Renal pelvis (tissue), 12 donors: ENCODE data around the gene MFSD1. TPM values are rescaled to one million over a fixed set of nuclear protein-coding genes. Genes with fewer than 3 reads are reported as not detected.

Experiments
- DNase-seq: peaks from one replicate; pipeline ENCODE4 v3.0.0-alpha.2; 2013
- long read RNA-seq, 16 experiments: transcript quantifications; one replicate each; lab custom pipeline, GENCODE V29; 2026
- polyA plus RNA-seq, 3 donors: library from polyadenylated mRNA; unstranded; fragments of 120-200 nt; gene quantifications; one replicate each; pipeline ENCODE4 v1.2.1, GENCODE V29; 2013; ENCODE audit not compliant: insufficient read length in 3 of 3

The MFSD1 gene, protein sequence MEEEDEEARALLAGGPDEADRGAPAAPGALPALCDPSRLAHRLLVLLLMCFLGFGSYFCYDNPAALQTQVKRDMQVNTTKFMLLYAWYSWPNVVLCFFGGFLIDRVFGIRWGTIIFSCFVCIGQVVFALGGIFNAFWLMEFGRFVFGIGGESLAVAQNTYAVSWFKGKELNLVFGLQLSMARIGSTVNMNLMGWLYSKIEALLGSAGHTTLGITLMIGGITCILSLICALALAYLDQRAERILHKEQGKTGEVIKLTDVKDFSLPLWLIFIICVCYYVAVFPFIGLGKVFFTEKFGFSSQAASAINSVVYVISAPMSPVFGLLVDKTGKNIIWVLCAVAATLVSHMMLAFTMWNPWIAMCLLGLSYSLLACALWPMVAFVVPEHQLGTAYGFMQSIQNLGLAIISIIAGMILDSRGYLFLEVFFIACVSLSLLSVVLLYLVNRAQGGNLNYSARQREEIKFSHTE
- 10 to 100 TPM; 46.9 to 48.1 (median 47.6) TPM for polyA plus RNA-seq
- long read RNA-seq, donor 1, transcript MFSD1-203 (16 exons, 2,423 nt) = major isoform, 14 of 20 reads
- long read RNA-seq, donor 1, partial matches to known transcripts = 0 of 20 reads
- long read RNA-seq, donor 1, other reads (novel, unspliced or antisense) = 0 of 20 reads
- long read RNA-seq, donor 2, transcript MFSD1-203 (16 exons, 2,423 nt) = major isoform, 18 of 34 reads
- long read RNA-seq, donor 2, partial matches to known transcripts = 10 of 34 reads
- long read RNA-seq, donor 2, other reads (novel, unspliced or antisense) = 0 of 34 reads
- long read RNA-seq, donor 3, transcript MFSD1-203 (16 exons, 2,423 nt) = major isoform, 12 of 15 reads
- long read RNA-seq, donor 3, partial matches to known transcripts = 0 of 15 reads
- long read RNA-seq, donor 3, other reads (novel, unspliced or antisense) = 0 of 15 reads
- long read RNA-seq, donor 4, transcript MFSD1-203 (16 exons, 2,423 nt) = major isoform, 12 of 42 reads
- long read RNA-seq, donor 4, partial matches to known transcripts = 26 of 42 reads
- long read RNA-seq, donor 4, other reads (novel, unspliced or antisense) = 0 of 42 reads
- long read RNA-seq, donor 5, transcript MFSD1-203 (16 exons, 2,423 nt) = major isoform, 10 of 29 reads
- long read RNA-seq, donor 5, partial matches to known transcripts = 9 of 29 reads
- long read RNA-seq, donor 5, other reads (novel, unspliced or antisense) = 8 of 29 reads
- long read RNA-seq, donor 6, transcript MFSD1-203 (16 exons, 2,423 nt) = major isoform, 12 of 20 reads
- long read RNA-seq, donor 6, partial matches to known transcripts = 0 of 20 reads
- long read RNA-seq, donor 6, other reads (novel, unspliced or antisense) = 0 of 20 reads
- long read RNA-seq, donor 7, transcript MFSD1-203 (16 exons, 2,423 nt) = major isoform, 8 of 49 reads
- long read RNA-seq, donor 7, partial matches to known transcripts = 37 of 49 reads
- long read RNA-seq, donor 7, other reads (novel, unspliced or antisense) = 0 of 49 reads
- long read RNA-seq, donor 8, transcript MFSD1-203 (16 exons, 2,423 nt) = major isoform, 8 of 34 reads
- long read RNA-seq, donor 8, partial matches to known transcripts = 17 of 34 reads
- long read RNA-seq, donor 8, other reads (novel, unspliced or antisense) = 6 of 34 reads
- long read RNA-seq, donor 9, transcript MFSD1-204 (5 exons, 2,042 nt) = minor isoform, 7 of 30 reads
- long read RNA-seq, donor 9, transcript MFSD1-203 (16 exons, 2,423 nt) = major isoform, 12 of 30 reads
- long read RNA-seq, donor 9, partial matches to known transcripts = 6 of 30 reads
- long read RNA-seq, donor 9, other reads (novel, unspliced or antisense) = 0 of 30 reads
- long read RNA-seq, donor 10, transcript MFSD1-203 (16 exons, 2,423 nt) = major isoform, 5 of 34 reads
- long read RNA-seq, donor 10, partial matches to known transcripts = 27 of 34 reads
- long read RNA-seq, donor 10, other reads (novel, unspliced or antisense) = 0 of 34 reads
- long read RNA-seq, donor 11, transcript MFSD1-203 (16 exons, 2,423 nt) = major isoform, 10 of 11 reads
- long read RNA-seq, donor 11, partial matches to known transcripts = 0 of 11 reads
- long read RNA-seq, donor 11, other reads (novel, unspliced or antisense) = 0 of 11 reads
- long read RNA-seq, donor 12, transcript MFSD1-203 (16 exons, 2,423 nt) = major isoform, 12 of 28 reads
- long read RNA-seq, donor 12, transcript MFSD1-204 (5 exons, 2,042 nt) = minor isoform, 5 of 28 reads
- long read RNA-seq, donor 12, partial matches to known transcripts = 7 of 28 reads
- long read RNA-seq, donor 12, other reads (novel, unspliced or antisense) = 0 of 28 reads
- long read RNA-seq, donor 13, transcript MFSD1-203 (16 exons, 2,423 nt) = major isoform, 5 of 11 reads
- long read RNA-seq, donor 13, partial matches to known transcripts = 0 of 11 reads
- long read RNA-seq, donor 13, other reads (novel, unspliced or antisense) = 0 of 11 reads
- long read RNA-seq, donor 14 = 0 reads
- long read RNA-seq, donor 15, transcript MFSD1-203 (16 exons, 2,423 nt) = major isoform, 15 of 25 reads
- long read RNA-seq, donor 15, partial matches to known transcripts = 5 of 25 reads
- long read RNA-seq, donor 15, other reads (novel, unspliced or antisense) = 0 of 25 reads
- long read RNA-seq, donor 16, transcript MFSD1-203 (16 exons, 2,423 nt) = major isoform, 14 of 14 reads
- long read RNA-seq, donor 16, partial matches to known transcripts = 0 of 14 reads
- long read RNA-seq, donor 16, other reads (novel, unspliced or antisense) = 0 of 14 reads

DNA sequence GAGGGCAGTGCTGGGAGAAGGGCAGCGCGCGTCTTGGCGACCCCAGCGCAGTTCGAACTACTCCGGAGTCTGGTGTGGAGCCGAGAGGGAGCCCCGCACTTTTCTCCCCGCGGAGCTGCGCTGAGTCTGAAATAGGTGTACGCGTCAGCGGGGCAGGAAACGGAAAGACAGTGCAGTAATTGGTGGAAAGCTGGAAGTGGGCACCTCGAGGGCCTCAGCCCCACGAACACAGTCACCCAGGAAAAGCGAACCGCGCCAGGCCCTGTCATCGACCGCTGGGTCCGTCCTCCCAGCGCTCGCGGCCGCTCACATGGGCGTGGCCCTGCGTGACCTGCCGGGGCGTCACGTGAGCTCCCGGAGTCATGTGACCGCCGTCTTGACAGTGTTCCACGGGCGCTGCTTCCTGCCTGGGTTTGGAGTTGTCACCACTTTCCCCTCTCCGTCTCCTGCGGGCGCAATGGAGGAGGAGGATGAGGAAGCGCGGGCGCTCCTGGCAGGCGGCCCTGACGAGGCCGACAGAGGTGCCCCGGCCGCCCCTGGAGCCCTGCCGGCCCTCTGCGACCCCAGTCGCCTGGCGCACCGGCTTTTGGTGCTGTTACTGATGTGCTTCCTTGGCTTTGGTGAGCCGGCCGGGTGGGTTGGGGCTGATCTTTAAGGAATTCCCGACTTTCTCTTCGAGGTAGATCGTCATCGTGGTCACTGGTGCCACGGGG, at the start of gene MFSD1:
Gene MFSD1 (plus strand): TSS at position 359 of the 713 bp plus-strand sequence. CDS start 99 bp downstream, at position 458.
- DNase-seq = peak; percentile 90

DNA sequence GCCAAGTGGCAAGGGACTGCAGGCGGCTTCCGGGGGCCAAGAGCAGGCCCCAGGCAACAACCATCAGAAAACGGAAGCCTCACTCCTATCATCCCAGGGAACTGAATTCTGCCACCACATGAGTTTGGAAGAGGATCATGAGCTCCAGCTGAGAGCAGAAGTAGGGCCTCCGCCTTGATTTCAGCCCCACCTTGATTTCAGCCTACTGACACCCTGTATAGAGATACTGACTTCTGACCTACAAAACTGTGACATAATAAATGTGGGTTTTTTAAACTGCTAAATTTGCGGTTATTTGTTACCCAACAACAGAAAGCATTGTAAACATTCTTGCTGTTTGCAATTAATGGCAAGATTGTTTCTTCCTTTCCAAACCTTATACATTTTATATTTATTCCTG, 48.0 kb upstream of the MFSD1 start:
- DNase-seq = no peak

DNA sequence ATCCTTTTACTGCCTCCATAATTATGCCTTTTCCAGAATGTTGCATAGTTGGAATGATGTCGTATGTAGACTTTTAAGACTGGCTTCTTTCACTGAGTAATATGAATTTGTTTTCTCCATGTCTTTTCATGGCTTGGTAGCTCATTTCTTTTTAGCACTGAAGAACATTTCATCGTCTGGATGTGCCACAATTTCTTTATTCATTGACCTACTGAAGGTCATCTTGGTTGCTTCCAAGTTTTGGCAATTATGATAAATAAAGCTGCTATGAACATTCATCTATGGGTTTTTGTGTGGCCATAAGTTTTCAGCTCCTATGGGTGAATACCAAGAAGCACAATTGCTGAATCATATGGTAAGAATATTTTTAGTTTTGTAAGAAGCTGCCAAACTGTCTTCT, 46.4 kb upstream of the MFSD1 start:
- no peak for DNase-seq

DNA sequence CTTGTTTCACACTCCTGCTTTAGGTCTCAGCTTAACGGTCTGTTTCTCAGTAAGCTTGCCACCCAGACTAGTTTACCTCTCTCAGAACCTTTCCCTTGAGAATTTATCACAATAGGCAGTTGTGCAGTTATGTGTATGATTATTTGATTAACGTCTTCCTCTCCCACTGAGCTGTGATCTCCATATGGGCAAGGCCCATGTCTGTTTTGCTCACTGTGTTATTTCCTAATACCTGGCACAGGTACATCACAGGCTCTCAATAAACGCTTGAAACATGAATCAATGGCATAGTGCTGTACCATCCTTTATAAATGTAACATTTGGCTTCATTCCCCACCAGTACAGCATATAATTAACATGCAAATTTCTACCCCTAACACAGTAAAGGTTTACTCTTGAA, 40.5 kb upstream of the MFSD1 start:
- DNase-seq = no peak

DNA sequence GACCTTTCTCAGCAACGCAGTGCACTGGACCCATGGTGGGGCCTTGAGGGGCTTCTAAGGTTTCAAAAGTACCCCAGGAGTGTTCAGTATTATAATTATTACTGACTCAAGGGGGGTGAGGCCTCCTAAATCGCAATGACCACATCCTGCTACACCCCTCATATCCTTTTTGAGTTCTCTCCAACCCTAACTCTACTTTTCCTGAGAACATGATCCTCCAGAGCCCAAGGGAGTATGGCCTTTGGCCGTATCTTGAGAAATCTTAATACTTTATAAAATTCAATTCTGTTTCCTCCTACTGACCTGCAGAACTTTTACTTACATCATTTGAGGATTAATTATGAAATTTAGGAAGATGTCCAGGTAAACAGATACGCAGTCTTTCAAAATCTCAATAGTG, 39.2 kb upstream of the MFSD1 start:
- DNase-seq = no peak

DNA sequence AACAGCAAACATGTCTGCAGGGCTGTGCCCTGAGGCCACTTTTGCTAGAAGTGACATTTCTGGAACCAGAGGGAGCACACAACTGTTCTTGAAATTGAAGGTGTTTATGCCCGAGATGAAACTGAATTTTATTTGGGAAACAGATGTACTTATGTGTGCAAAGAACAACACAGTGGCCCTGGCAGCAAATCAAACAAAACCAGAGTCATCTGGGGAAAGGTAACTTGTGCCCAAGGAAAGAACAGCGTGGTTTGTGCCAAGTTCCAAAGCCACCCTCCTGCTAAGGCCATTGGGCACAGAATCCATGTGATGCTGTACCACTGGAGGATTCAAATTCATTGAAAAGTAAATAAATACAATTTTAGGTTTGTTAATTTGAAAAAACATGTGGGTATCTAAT, 38.4 kb upstream of the MFSD1 start:
- no peak for DNase-seq

DNA sequence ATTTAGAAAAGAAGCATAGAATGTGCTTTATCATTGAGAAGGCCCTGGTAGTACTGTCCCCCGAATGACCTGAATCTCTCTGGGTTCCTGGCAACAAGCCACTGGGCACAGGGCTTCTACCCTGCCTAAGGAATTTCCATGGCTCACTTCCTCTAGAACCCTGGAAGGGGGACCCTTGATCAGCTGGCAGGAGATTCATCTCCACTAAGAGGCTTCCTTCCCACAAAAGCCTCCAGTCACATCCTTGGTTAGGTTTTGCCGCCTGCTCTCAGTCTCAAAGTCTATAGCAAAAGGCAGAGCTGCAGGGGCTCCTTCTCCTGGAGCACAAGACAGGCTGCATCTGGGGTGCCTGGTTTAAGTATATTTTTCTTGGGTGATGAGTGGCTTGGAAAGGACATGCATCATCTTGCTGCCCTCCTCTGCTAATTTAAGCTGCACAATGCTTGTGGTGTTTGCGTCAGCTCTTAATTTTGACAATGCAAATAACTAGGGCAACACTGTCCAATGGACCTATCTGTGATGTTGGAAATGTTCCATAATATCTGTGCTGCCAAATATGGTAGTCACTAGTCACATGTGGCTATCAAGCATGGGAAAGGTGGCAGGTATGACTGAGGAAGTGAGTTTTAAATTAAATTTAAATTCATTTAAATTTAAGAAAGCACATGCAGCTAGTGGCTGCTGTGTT, 36.2 kb upstream of the MFSD1 start:
- DNase-seq = no peak

DNA sequence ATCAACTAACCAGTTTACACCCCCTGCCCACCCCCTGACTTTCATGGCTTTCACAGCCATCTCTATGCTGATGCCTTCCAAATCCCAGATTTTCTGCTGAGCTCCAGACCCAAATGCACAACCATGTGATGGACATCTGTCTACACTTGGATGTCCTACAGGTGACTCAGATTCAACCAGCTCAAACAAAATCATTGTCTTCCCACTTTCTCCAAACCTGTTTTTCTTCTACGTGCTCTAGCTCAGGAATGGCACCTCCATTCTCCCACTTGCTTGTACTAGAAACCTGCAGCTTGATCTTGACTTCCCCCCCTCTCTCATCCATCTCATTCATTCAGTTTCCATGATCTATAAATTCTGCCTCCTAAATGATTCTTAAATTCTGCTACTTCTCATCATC, 35.5 kb upstream of the MFSD1 start:
- no peak for DNase-seq

DNA sequence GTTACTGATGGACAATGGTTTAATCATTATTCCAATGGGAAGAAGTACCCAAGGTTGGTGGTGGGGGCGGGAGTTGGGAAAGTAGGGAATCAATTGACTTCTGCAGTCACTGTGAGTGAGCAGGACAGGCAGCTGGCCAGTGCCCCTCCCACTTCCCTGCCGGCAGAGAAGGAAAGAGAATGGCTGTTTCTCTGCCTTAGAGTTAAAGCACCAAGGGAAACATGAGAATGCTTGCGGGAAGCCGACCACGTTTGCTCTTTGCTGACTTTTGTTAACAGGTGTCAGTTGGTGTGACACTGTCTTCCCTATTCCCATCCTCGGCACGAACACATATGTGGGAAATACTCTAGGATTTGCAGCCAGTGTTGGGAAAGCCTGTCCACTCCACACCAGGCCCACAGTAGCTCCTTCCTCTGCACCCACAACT, 33.5 kb upstream of the MFSD1 start:
- peak; percentile 44 for DNase-seq

DNA sequence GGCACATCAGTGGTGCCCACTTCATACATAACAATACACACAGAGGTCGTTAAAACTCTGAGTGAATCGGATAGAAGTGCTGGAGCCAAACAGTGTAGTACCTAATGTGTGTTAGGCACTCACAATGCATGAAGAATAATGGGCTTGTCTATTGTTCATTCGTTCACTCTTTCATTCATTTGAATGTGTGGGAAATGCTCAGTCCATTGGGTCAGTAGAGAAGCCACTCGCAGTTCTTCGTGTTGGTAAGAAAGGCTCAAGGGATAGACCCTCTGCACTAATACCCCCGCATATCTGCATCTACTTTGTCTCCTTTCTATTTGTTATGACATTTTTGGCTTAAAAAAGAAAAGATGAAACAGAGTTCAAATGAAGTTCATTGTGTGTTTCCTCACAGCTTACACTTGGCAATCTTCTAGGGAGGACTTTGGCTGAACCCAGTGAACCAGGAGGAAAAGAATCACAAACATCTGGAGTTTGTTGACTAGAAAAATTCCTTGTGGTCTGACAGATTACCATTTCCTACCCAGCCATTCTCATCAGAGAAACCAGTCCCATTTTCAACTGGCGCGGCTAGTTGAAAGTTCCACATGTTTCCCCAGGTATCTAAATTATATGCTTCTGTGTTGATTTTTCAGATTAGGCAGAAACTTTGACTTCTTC, 32.8 kb upstream of the MFSD1 start:
- peak; percentile 79 for DNase-seq

DNA sequence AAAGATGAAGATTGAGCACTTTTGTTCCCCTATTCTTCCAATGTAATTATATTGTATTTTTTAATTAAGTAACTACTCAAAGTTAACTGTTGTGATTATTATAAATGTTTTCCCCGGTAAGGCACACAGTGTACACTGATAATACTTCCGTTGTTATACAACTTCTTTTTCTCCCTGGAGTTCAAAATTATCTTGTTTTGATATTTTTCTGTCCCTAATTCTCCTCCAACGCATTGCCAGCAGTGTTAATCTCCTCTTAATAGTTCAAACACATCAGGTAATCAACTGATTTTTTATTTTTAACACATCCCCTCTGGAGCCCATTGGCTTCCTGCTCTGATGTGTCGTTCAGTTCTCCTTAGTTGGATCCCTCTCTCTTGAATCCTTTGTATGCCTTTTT, 32.3 kb upstream of the MFSD1 start:
- no peak for DNase-seq

DNA sequence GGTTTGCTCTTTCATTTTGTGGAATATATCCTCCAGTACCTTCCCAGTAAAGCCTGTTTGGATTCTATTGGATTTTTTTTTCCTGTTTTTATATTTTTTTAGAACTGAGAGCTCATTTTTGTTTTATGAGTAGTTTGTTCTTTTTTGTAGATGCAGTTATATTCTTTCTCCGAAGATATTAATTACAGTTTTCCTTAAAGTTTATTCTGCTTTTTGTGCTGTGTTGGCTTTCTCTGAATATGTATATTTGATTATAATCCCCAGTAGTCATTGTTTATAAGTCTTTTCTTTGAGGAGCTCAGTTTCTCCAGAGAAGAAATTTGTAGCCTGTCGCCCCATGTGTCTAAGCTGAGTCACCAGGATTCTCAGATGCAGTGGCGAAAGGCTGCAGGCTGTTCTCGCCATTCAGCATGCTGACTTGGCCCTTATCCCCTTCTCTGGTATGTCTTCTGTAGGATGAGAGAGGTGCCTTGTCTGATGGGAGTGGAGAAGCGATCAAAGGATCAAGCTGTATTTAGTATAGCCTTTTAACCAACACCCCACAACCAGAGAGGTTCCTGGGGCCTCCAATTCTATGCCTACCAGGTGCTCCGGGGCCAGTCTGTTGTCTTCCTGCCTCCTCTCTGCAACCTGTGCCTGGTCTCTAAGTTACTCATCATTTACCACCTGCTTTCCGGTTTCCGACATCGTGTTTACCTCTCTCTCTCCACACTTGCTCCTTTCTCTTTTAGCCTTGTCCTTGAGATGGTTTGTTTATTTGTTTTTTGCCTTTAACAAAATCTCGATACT, 31.7 kb upstream of the MFSD1 start:
- DNase-seq = no peak

DNA sequence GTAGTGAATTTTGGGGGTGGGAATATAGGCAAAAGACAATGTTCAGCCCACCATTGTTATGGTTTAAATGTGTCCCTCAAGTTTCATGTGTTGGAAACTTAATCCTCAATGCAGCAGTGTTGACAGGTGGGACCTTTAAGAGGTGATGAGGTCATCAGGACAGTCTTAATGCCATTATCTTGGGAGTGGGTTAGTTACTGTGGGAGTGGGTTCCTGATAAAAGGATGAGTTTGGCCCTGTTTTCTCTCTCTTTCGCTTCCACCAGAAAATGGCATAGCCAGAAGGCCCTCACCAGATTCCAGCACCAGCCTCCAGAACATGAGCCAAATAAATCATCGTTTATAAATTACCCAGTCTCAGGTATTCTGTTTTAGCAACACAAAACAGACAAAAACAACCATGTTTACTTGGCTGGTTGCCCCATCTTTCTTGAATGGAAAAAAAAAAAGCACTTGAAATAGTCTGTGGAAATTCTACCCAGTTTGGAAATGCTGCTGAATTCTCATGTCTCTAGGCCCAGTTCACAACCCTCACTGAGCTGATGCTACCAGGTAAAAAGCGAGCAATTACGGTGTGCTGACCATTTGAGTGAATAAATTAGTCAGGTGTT, 31.0 kb upstream of the MFSD1 start:
- DNase-seq = no peak

DNA sequence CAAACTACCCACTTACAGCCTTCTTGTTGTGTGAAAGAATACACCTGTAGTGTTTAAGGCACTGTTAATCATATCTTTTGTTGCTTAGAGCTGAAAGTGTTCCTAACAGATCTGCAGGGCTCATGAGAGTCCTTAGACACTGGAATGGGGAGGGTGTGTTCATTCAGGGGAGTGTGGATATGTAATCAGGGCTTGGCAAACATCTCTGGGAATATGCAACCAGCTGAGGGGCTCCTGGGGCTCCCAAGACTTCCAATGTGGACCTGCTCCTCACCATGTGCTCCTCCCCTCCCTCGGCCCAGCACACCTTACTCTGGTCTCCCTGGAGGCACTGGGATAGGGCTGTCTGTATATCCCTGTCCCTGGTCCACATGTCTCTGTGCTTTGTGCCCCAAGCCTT, 30.3 kb upstream of the MFSD1 start:
- DNase-seq = no peak

DNA sequence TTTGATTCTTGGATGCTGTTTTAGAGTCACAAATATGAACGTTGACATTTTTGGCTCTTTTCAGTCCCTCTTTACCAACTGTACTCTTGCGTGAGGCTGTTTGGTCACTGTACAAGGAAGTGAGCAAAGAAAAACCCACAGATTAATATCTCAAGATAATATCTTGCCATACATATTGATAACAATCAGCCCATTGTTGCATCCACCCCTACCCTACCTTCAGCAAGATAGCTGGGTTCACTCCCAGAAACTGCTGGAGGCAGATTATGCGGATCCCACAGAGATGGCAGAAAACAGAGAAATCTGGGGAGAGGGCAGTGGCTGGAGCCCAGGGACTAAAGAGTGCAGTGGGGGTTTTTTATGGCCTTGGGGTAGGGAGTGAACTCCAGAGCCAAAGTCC, 29.9 kb upstream of the MFSD1 start:
- no peak for DNase-seq

DNA sequence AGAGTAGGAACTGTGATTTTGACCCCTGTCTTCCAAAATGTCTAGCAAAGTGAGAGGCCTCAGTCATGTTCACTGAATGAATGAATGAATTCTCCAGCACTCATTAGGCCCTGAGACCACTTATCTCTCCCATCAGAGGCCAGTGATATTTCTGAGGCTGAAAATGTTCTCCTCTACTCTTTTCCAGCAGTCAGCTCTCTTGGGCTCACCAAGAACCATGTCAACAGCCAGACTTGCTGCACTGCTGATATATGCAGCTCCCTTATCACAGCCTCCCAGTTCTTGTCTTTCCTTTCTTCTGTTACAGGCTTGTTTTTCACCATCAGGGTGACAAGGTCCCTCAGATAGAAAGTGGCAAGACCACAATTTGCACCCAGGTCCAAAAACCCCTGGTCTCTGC, 28.7 kb upstream of the MFSD1 start:
- DNase-seq = no peak
